Measurements from ENCODE around the gene HDAC4. TPM values are rescaled to one million over a fixed set of nuclear protein-coding genes. Genes with fewer than 3 reads are reported as not detected.
A peak's percentile ranks its signal among the peaks of the same experiment; 100 is the strongest.

Gene HDAC4
- total RNA-seq, 6 donors from 2014 or later: 16.1 to 108 (median 45.0) TPM

- H3K4me3 ChIP-seq: peak overlapping the region; percentile 16 to 65 (median 64)
- peak overlapping the region in 1 of 4 donors; percentile 96 for H3K27ac ChIP-seq
- H3K27me3 ChIP-seq: no peaks in the 10 kb centered on the region
- no peak for TF ChIP-seq EP300 (IDR thresholded peaks at IDR 0.05)
- TF ChIP-seq POLR2A (IDR thresholded peaks at IDR 0.05): no peak
- peak in 1 of 6 experiments; percentile 13 for TF ChIP-seq CTCF (IDR thresholded peaks at IDR 0.05)
- TF ChIP-seq POLR2AphosphoS5 (IDR thresholded peaks at IDR 0.05): no peak
- DNase-seq: peak in 1 of 2 donors; percentile 89
- 0 to 1% methylated on average over 21 to 31 of the region's 87 CpGs for WGBS, 2 donors
- H3K36me3 ChIP-seq: no peaks in the 10 kb centered on the region
- H3K4me1 ChIP-seq: peaks cover 13 to 37% (median 23%) of the 10 kb centered on the region in 4 donors
- no peaks in the 10 kb centered on the region for H3K9me3 ChIP-seq
- no peak for ATAC-seq (ENCODE audit: low FRiP score in 2 of 2)
Measured at GRCh38 chr2:239399921-239400595, 762 bp downstream of the HDAC4 start.

- TF ChIP-seq POLR2A (IDR thresholded peaks at IDR 0.05) (no peak), POLR2AphosphoS5 (IDR thresholded peaks at IDR 0.05) (no peak), EP300 (IDR thresholded peaks at IDR 0.05) (no peak), CTCF (IDR thresholded peaks at IDR 0.05) (no peak)
- ATAC-seq (ENCODE audit: low FRiP score in 2 of 2): no peak
- H3K27ac ChIP-seq: peak overlapping the region in 1 of 4 donors; percentile 96
- peaks cover 13 to 37% (median 23%) of the 10 kb centered on the region in 4 donors for H3K4me1 ChIP-seq
- no peaks in the 10 kb centered on the region for H3K9me3 ChIP-seq
- H3K36me3 ChIP-seq: no peaks in the 10 kb centered on the region
- 4 to 5% methylated on average over 8 of the region's 8 CpGs for WGBS, 2 donors
- peak overlapping the region in 3 of 4 donors; percentile 63 to 65 (median 65) for H3K4me3 ChIP-seq
- H3K27me3 ChIP-seq: no peaks in the 10 kb centered on the region
- no peak for DNase-seq
Measured at GRCh38 chr2:239399433-239399920, 1.3 kb downstream of the HDAC4 start.

- TF ChIP-seq POLR2AphosphoS5 (IDR thresholded peaks at IDR 0.05): no peak
- no peak for TF ChIP-seq CTCF (IDR thresholded peaks at IDR 0.05)
- TF ChIP-seq POLR2A (IDR thresholded peaks at IDR 0.05): no peak
- no peak for TF ChIP-seq EP300 (IDR thresholded peaks at IDR 0.05)
- DNase-seq (peak in 1 of 2 donors; percentile 52), ATAC-seq (ENCODE audit: low FRiP score in 2 of 2) (no peak)
- WGBS, 2 donors: 82 to 86% methylated on average over 5 to 10 of the region's 10 CpGs
- Histone ChIP-seq H3K27ac (no peak overlapping the region), H3K36me3 (no peaks in the 10 kb centered on the region), H3K9me3 (no peaks in the 10 kb centered on the region), H3K4me1 (peaks cover 19 to 43% (median 26%) of the 10 kb centered on the region in 4 donors), H3K4me3 (no peak overlapping the region), H3K27me3 (no peaks in the 10 kb centered on the region)
Measured at GRCh38 chr2:239398521-239398921, 2.3 kb downstream of the HDAC4 start.

- Histone ChIP-seq H3K27ac (no peak overlapping the region), H3K36me3 (no peaks in the 10 kb centered on the region), H3K9me3 (no peaks in the 10 kb centered on the region), H3K27me3 (no peaks in the 10 kb centered on the region), H3K4me3 (no peak overlapping the region), H3K4me1 (peaks cover 25 to 48% (median 32%) of the 10 kb centered on the region in 4 donors)
- TF ChIP-seq POLR2AphosphoS5 (IDR thresholded peaks at IDR 0.05) (no peak), POLR2A (IDR thresholded peaks at IDR 0.05) (no peak), CTCF (IDR thresholded peaks at IDR 0.05) (no peak), EP300 (IDR thresholded peaks at IDR 0.05) (no peak)
- DNase-seq (peak in 1 of 2 donors; percentile 52), ATAC-seq (ENCODE audit: low FRiP score in 2 of 2) (no peak)
- WGBS, 2 donors: 90 to 95% methylated on average over 16 of the region's 16 CpGs
Measured at GRCh38 chr2:239397931-239398471, 2.8 kb downstream of the HDAC4 start.
